SJSA1 (cell line): ENCODE measurements around the gene SLC47A2. TPM values are rescaled to one million over a fixed set of nuclear protein-coding genes. Genes with fewer than 3 reads are reported as not detected.

Experiments used
- DNase-seq, 2 experiments: peaks; one replicate each; pipeline ENCODE4 v3.0.0-alpha.2; 2015 to 2020; ENCODE audit warnings: low spot score in 2 of 2, low read depth in 1 of 2
- H3K27ac ChIP-seq: fragments of 250-450 bp; sonication (Bioruptor Pico); 2 replicates; pipeline ENCODE4 v1.5.1; 2020; ENCODE audit warnings: mild to moderate bottlenecking, moderate library complexity
- H3K27me3 ChIP-seq: fragments of 250-450 bp; sonication (Bioruptor Pico); replicated peaks from 2 replicates; pipeline ENCODE4 v1.5.1; 2020; ENCODE audit warnings: mild to moderate bottlenecking, moderate library complexity
- H3K36me3 ChIP-seq: fragments of 250-450 bp; sonication (Bioruptor Pico); 2 replicates; pipeline ENCODE4 v1.5.1; 2020; ENCODE audit warnings: mild to moderate bottlenecking
- H3K4me1 ChIP-seq: fragments of 250-450 bp; sonication (Bioruptor Pico); replicated peaks from 2 replicates; pipeline ENCODE4 v1.6.1; 2021; ENCODE audit warnings: mild to moderate bottlenecking
- H3K4me3 ChIP-seq: fragments of 250-450 bp; sonication (Bioruptor Pico); 2 replicates; pipeline ENCODE4 v1.5.1; 2020; ENCODE audit warnings: mild to moderate bottlenecking
- H3K9me3 ChIP-seq: fragments of 250-450 bp; sonication (Bioruptor Pico); replicated peaks from 2 replicates; pipeline ENCODE4 v1.5.1; 2020; ENCODE audit warnings: mild to moderate bottlenecking
- total RNA-seq: library from RNA; depleted of rRNA; stranded (reverse); fragments of >200 nt; shearing (Covaris generic); gene quantifications from 2 replicates; pipeline ENCODE4 v1.2.3, GENCODE V29; 2014

SLC47A2 gene
- total RNA-seq, 1 experiment from 2014 or later = not detected

- H3K4me3 ChIP-seq = peak within 1 kb of the TSS; percentile 50
- peaks cover 45% of the 10 kb centered on the region for H3K4me1 ChIP-seq
- DNase-seq = peak; percentile 85 to 87
- H3K27me3 ChIP-seq = peaks cover 9% of the 10 kb centered on the region; the same call in 1 of the 2 replicates
- H3K27ac ChIP-seq = peak within 1 kb of the TSS; percentile 16
- H3K36me3 ChIP-seq = no peaks in the 10 kb centered on the region
- no peaks in the 10 kb centered on the region for H3K9me3 ChIP-seq
Measured at GRCh38 chr17:19648475-19649273, 67.7 kb downstream of the SLC47A2 start, which contains the start of gene ALDH3A2. Gene ALDH3A2 (plus strand): TSS chr17:19648751. CDS start chr17:19648972, 221 bp downstream.

GRCh38 chr17:19647697-19648474 lies 68.5 kb downstream of the SLC47A2 start:
- peaks cover 45% of the 10 kb centered on the region for H3K4me1 ChIP-seq

GRCh38 chr17:19646788-19647696 lies 69.3 kb downstream of the SLC47A2 start:
- Histone ChIP-seq H3K36me3 (no peaks in the 10 kb centered on the region), H3K4me1 (peaks cover 45% of the 10 kb centered on the region), H3K4me3 (no peak overlapping the region), H3K9me3 (no peaks in the 10 kb centered on the region), H3K27ac (no peak overlapping the region), H3K27me3 (peaks cover 9% of the 10 kb centered on the region; the same call in 1 of the 2 replicates)
- no peak for DNase-seq

More at GRCh38 chr17:19647697-19648474, 68.5 kb downstream of the SLC47A2 start:
- H3K9me3 ChIP-seq = no peaks in the 10 kb centered on the region
- no peaks in the 10 kb centered on the region for H3K36me3 ChIP-seq
- H3K4me3 ChIP-seq = peak overlapping the region; percentile 50
- H3K27ac ChIP-seq = peak overlapping the region; percentile 16
- peaks cover 9% of the 10 kb centered on the region; the same call in 1 of the 2 replicates for H3K27me3 ChIP-seq
- peak; percentile 59 to 66 for DNase-seq

GRCh38 chr17:19645734-19646201 lies 70.6 kb downstream of the SLC47A2 start:
- Histone ChIP-seq H3K27me3 (peaks cover 11% of the 10 kb centered on the region), H3K9me3 (no peaks in the 10 kb centered on the region), H3K36me3 (no peaks in the 10 kb centered on the region), H3K4me3 (no peak overlapping the region), H3K4me1 (peaks cover 38% of the 10 kb centered on the region), H3K27ac (no peak overlapping the region)
- no peak for DNase-seq

GRCh38 chr17:19644493-19645210 lies 71.7 kb downstream of the SLC47A2 start:
- Histone ChIP-seq H3K4me1 (peaks cover 28% of the 10 kb centered on the region), H3K27ac (no peak overlapping the region), H3K9me3 (no peaks in the 10 kb centered on the region), H3K36me3 (no peaks in the 10 kb centered on the region), H3K27me3 (peaks cover 15% of the 10 kb centered on the region), H3K4me3 (no peak overlapping the region)
- no peak for DNase-seq

GRCh38 chr17:19642373-19642893 lies 74.0 kb downstream of the SLC47A2 start:
- DNase-seq = no peak
- Histone ChIP-seq H3K9me3 (no peaks in the 10 kb centered on the region), H3K4me1 (peaks cover 8% of the 10 kb centered on the region), H3K27me3 (peaks cover 15% of the 10 kb centered on the region), H3K4me3 (no peak overlapping the region), H3K36me3 (no peaks in the 10 kb centered on the region), H3K27ac (no peak overlapping the region)

- H3K36me3 ChIP-seq = no peaks in the 10 kb centered on the region
- H3K4me1 ChIP-seq = peaks cover 2% of the 10 kb centered on the region; the same call in 1 of the 2 replicates
- H3K4me3 ChIP-seq = no peak overlapping the region
- peaks cover 15% of the 10 kb centered on the region for H3K27me3 ChIP-seq
- no peak for DNase-seq
- no peak overlapping the region for H3K27ac ChIP-seq
- H3K9me3 ChIP-seq = no peaks in the 10 kb centered on the region
Measured at GRCh38 chr17:19641687-19642372, 74.6 kb downstream of the SLC47A2 start.

GRCh38 chr17:19631905-19632304 lies 84.5 kb downstream of the SLC47A2 start:
- Histone ChIP-seq H3K4me1 (no peaks in the 10 kb centered on the region), H3K4me3 (no peak overlapping the region), H3K27ac (no peak overlapping the region), H3K36me3 (no peaks in the 10 kb centered on the region), H3K27me3 (no peaks in the 10 kb centered on the region; the same call in 1 of the 2 replicates), H3K9me3 (no peaks in the 10 kb centered on the region)
- DNase-seq = no peak

GRCh38 chr17:19630661-19631060 lies 85.7 kb downstream of the SLC47A2 start:
- Histone ChIP-seq H3K4me3 (no peak overlapping the region), H3K27ac (no peak overlapping the region), H3K27me3 (no peaks in the 10 kb centered on the region; the same call in 1 of the 2 replicates), H3K36me3 (no peaks in the 10 kb centered on the region), H3K9me3 (no peaks in the 10 kb centered on the region), H3K4me1 (no peaks in the 10 kb centered on the region)
- DNase-seq = no peak

GRCh38 chr17:19630035-19630434 lies 86.3 kb downstream of the SLC47A2 start:
- DNase-seq = no peak
- no peak overlapping the region for H3K27ac ChIP-seq
- no peaks in the 10 kb centered on the region for H3K9me3 ChIP-seq
- H3K27me3 ChIP-seq = no peaks in the 10 kb centered on the region; the same call in 1 of the 2 replicates
- H3K36me3 ChIP-seq = no peaks in the 10 kb centered on the region
- H3K4me3 ChIP-seq = no peak overlapping the region
- no peaks in the 10 kb centered on the region for H3K4me1 ChIP-seq

GRCh38 chr17:19629449-19629848 lies 86.9 kb downstream of the SLC47A2 start:
- Histone ChIP-seq H3K27ac (no peak overlapping the region), H3K4me1 (no peaks in the 10 kb centered on the region), H3K36me3 (no peaks in the 10 kb centered on the region), H3K4me3 (no peak overlapping the region), H3K27me3 (no peaks in the 10 kb centered on the region; the same call in 1 of the 2 replicates), H3K9me3 (no peaks in the 10 kb centered on the region)
- DNase-seq = no peak
